Hematopoietic multipotent progenitor cell (in vitro differentiated cells): ENCODE results near the gene ZNF839. TPM values are rescaled to one million over a fixed set of nuclear protein-coding genes. Genes with fewer than 3 reads are reported as not detected.
"Not testable (repeated sequence)": the region's sequence is repeated elsewhere in the genome, so short reads cannot be mapped to it uniquely, and the experiment has no call there.

Experiments
- DNase-seq, 3 donors: peaks; one replicate each; pipeline ENCODE4 v3.0.0-alpha.2; 2011 to 2015; ENCODE audit warnings: low read depth in 2 of 3, low spot score in 2 of 3
- total RNA-seq: library from RNA; depleted of rRNA; stranded (reverse); fragments of >200 nt; gene quantifications from one replicate; pipeline ENCODE4 v1.2.3, GENCODE V29; 2012

The ZNF839 gene
- total RNA-seq, 1 donor: 8.3 TPM

GRCh38 chr14:102304611-102305506, 14.7 kb upstream of the ZNF839 start, which contains the start of gene MOK:
TSS of gene MOK (minus strand) at chr14:102305164. CDS start at chr14:102304968, 196 bp downstream.
- peak; percentile 95 to 98 (median 97) for DNase-seq

DNA sequence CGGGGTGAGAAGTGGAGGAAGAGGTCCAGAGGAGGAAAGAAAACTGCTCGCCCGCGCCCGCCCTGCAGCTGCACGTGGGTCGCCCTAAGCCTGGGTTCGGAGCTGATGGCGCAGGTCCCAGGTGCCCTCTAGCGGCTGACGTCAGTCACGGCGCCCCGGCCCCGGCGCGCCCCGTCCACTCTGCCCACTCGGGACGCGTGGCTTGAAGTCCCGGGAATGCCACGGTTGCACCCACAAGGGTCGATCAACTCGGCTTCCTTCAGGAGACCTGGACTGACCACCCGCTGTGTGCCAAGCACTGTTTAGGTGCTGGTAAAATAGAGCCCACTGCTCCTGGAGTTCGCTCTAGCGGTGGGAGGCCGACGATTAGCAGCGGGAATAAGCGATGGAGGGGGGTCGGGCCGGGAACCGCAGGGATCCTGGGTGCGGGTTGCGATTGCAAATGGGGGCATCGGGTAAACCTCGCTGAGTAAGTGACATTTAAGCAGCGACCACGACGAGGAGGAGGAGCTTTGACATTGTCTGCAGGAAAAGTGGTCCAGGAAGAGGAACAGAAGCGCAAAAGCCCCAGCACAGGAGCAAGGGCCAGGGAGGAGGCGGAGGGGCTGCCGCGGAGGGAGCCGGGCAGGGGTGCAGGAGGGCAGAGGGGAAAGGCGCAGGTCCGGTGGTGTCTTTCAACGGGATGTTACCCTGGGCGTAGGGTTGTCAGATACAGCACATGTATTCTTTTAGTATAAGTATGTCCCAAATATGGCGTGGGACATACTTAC, 5.1 kb upstream of the ZNF839 start:
- peak; percentile 57 to 81 (median 80) for DNase-seq

- no peak for DNase-seq
Observed at GRCh38 chr14:102315121-102315520, 4.4 kb upstream of the ZNF839 start.

- peak in 2 of 3 donors; percentile 61 to 72 for DNase-seq
Observed at GRCh38 chr14:102316338-102316742, 3.2 kb upstream of the ZNF839 start.

DNA sequence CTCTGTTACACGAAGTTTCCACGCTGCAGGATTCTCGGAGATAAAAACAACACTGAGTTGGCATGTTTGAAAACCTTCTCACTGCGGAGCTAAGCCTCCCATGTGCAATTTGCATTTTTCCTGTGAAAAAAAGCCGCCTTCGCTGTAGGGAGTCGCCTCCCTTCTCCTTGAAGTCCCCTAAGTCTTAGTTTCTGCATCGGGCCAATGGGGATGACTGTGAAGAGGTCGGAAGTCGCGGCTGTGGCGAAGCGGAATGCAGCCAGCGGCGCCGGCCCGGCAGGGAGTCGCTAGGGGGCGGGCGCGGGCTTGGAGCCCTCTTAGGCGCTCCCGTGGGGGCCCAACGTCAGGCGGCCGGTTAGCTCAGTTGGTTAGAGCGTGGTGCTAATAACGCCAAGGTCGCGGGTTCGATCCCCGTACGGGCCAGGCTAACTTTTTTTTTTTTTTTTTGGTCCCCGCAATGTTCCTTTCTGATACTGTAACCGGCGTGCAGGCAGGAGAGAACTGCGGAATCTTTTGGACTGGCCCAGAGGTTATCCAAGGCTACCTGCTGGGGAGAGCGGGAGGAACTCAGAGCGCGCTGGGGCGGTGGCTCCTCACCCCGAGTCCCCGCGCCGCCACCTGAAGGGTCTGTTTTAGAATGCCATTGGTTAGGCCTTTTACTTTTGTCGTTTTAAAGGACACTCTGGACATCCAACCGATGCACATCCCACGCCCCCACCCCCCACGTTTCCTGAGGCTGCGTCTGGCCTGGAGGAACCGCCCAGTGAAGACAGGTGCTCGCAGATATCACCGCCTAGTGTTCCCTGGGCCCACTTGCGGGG, 2.6 kb upstream of the ZNF839 start:
- peak; percentile 86 to 92 (median 89) for DNase-seq

- peak in 1 of 3 donors; percentile 62 for DNase-seq
Observed at GRCh38 chr14:102317564-102318248, 1.8 kb upstream of the ZNF839 start.

DNA sequence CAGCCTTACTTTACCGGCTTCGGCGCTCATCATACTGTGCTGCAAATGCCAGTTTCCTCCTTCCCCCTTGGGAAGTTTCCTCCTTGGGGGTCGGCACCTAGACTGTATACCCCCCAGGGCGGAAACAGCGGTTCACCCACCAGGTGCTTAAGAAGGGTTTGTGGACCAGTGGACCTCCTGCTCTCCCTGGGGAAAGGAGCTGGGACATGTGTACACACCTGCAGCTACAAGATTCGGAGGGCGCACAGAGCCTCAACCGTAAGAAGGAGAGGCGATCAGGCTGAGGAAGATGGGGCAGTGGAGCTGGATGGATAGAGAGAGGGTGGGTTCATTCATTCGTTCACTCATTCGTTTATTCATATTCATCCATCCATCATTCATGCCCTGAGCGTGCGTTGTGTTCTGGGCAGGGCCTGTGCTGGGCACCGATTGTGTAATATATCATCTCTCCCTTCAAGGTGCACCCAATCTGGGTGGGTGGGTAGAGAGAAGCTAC, 717 bp upstream of the ZNF839 start:
- no peak for DNase-seq

GRCh38 chr14:102320033-102320660, 601 bp downstream of the ZNF839 start:
- peak; percentile 50 to 65 (median 54) for DNase-seq

- no peak for DNase-seq
Observed at GRCh38 chr14:102320671-102321455, 1.3 kb downstream of the ZNF839 start.

- no peak for DNase-seq
Observed at GRCh38 chr14:102321456-102322422, 2.2 kb downstream of the ZNF839 start.

GRCh38 chr14:102323102-102323501, 3.6 kb downstream of the ZNF839 start:
- peak in 2 of 3 donors; percentile 69 to 82 for DNase-seq

DNA sequence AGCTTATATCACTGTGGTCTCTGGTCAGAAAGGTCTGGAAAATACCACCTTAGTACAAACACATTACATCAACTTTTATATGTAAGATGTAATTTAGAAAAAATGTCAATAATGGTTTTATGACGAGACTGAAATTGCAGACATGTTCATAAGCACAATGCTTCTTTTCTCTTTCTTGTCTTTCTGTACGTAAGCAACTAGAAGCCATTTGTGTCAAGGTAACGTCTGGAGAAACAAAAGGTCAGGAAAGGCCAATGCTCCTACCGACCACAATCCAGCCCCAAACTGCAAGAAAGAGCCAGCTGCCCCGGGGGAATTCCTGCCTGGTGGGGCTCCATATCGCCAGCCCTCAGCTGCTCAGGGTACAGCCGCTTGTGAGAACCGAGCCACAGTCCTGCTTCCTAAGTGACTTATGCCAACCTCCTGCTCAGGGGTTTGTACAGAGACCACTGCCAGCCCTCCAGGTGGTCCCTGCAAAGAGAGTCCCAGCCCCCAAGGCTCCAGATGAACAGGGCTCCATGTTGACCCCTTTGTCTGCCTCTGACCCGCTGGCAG, 6.3 kb downstream of the ZNF839 start:
- DNase-seq: no peak

- no peak for DNase-seq
Observed at GRCh38 chr14:102326583-102326982, 7.0 kb downstream of the ZNF839 start.

GRCh38 chr14:102329381-102329780, 9.8 kb downstream of the ZNF839 start:
- not testable (repeated sequence) for DNase-seq

DNA sequence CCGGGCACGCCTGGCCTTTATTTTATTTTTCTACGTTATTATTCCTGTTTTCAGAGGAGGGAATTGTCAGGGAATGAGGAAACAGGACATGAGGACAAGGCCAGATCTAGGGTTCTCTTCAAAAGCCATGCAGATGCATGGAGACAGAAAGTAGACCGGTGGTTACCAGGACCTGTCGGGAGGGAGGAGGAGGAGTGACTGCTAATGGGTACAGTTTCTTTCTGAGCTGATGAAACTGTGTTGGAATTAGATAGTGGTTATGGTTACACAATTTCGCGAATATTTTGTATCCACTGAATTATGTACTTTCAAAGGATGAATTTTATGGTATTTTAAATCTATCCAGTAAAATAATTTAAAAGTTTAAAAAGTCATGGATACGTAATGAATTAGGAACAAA, 11.3 kb downstream of the ZNF839 start:
- no peak for DNase-seq

DNA sequence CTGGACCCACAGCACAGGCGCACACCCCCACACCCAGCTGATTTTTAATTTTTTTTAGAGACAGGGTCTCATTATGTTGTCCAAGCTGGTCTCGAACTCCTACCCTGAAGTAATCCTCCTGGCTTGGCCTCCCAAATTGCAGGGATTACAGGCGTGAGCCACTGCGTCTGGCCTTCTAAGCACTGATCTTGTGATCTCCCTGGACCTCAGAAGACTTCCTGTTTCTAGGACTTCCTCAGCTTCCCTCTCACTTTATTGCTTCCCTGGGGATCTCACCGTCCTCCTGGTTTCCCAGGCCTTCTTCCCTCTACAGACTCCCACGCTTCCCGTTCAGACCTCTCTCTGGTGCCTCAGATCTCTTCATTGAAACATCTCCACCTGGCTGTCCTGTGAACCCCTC, 13.8 kb downstream of the ZNF839 start:
- no peak for DNase-seq
